Coronary artery (tissue), 2 donors: ENCODE data around the gene CACNB3.
"Not testable (repeated sequence)": the region's sequence is repeated elsewhere in the genome, so short reads cannot be mapped to it uniquely, and the experiment has no call there.

Source experiments
- DNase-seq: peaks from one replicate; pipeline ENCODE4 v3.0.0-alpha.2; 2017; ENCODE audit warnings: low spot score
- H3K27ac ChIP-seq, 2 donors: fragments of 200-600 bp; sonication (generic); one replicate each; pipeline ENCODE4 v1.5.1; 2016 to 2019
- H3K4me3 ChIP-seq: fragments of 200-600 bp; sonication (generic); 2 replicates; pipeline ENCODE4 v1.5.1; 2016; ENCODE audit warnings: mild to moderate bottlenecking, moderate library complexity
- TF ChIP-seq, protein P1 (sequence below): fragments of 200-600 bp; sonication (generic); IDR thresholded peaks from one replicate; pipeline ENCODE4 v1.5.1; 2019; ENCODE audit warnings: antibody characterized with exemption

CACNB3 gene

DNA sequence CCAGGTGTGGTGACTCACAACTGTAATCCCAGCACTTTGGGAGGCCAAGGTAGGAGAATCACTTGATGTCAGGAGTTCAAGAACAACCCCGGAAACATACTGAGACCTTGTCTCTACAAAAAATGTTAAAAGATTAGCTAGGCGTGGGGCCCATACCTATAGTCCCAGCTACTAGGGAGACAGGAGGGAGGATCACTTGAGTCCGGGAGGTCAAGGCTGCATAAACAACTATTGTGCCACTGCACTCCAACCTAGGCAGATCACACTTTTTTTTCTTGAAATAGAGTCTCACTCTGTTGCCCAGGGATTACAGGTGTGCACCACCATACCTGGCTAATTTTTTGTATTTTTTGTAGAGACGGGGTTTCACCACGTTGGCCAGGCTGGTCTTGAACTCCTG lies 41.3 kb downstream of the CACNB3 start:
- TF ChIP-seq, protein P1, sequence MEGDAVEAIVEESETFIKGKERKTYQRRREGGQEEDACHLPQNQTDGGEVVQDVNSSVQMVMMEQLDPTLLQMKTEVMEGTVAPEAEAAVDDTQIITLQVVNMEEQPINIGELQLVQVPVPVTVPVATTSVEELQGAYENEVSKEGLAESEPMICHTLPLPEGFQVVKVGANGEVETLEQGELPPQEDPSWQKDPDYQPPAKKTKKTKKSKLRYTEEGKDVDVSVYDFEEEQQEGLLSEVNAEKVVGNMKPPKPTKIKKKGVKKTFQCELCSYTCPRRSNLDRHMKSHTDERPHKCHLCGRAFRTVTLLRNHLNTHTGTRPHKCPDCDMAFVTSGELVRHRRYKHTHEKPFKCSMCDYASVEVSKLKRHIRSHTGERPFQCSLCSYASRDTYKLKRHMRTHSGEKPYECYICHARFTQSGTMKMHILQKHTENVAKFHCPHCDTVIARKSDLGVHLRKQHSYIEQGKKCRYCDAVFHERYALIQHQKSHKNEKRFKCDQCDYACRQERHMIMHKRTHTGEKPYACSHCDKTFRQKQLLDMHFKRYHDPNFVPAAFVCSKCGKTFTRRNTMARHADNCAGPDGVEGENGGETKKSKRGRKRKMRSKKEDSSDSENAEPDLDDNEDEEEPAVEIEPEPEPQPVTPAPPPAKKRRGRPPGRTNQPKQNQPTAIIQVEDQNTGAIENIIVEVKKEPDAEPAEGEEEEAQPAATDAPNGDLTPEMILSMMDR, result no peak
- H3K27ac ChIP-seq, result no peak overlapping the region
- no peak for DNase-seq
- H3K4me3 ChIP-seq, result no peak overlapping the region

DNA sequence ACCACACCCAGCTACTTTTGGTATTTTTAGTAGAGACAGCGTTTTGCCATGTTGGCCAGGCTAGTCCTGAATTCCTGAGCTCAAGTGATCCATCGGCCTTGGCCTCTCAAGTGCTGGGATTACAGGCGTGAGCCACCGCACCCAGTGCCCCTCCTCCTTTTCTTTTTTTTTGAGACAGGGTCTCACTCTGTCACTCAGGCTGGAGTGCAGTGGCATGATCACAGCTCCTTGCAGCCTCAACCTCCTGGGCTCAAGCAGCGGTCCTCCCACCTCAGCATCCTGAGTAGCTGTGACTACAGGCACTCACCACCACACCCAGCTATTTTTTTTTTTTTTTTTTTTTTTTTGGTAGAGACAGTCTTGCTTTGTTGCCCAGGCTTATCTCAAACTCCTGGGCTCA lies 41.9 kb downstream of the CACNB3 start:
- H3K27ac ChIP-seq, DNase-seq, H3K4me3 ChIP-seq: not testable (repeated sequence)

DNA sequence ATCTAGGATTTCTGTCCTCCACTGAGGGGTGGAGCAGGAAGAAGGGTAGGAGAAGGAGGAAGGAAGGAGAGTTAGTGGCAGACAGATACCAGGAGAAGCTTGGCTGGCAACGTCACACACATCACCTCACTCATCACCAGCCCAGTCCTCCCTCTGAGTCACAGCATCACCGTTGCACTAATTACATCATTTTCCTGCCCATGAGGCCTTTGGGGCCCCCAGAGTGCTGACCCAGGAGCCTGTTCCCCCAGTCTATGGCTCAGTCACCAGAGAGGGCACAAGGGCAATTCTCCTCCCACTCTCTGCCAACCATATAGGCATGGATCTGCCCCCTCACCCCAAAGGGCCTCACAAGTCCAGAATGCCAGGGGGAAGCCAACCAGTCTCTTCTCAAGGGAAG lies 42.8 kb downstream of the CACNB3 start:
- Histone ChIP-seq H3K4me3 (no peak overlapping the region), H3K27ac (no peak overlapping the region)
- TF ChIP-seq, protein P1, result no peak
- DNase-seq, result no peak

DNA sequence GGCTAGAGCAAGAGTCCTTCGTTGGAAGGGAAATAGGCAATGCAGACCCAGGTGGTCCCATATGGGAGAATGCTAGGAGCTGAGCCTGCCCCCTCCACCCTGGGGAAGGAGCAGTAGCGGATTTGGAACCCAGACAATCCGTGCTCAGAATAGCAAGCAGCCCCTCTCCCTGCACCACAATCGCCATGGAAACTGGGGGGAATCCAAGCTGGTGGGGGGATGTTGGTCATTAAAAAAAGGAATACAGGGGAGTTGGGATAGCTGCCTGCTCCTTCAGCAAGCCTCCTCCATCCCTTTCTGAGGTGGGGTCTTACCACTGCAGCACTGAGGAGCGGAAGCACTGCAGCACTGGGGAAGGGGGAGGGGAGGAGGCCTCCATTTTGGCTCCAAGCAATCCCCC lies 44.5 kb downstream of the CACNB3 start:
- no peak overlapping the region for H3K27ac ChIP-seq
- H3K4me3 ChIP-seq, result no peak overlapping the region
- TF ChIP-seq, protein P1, result no peak
- no peak for DNase-seq

DNA sequence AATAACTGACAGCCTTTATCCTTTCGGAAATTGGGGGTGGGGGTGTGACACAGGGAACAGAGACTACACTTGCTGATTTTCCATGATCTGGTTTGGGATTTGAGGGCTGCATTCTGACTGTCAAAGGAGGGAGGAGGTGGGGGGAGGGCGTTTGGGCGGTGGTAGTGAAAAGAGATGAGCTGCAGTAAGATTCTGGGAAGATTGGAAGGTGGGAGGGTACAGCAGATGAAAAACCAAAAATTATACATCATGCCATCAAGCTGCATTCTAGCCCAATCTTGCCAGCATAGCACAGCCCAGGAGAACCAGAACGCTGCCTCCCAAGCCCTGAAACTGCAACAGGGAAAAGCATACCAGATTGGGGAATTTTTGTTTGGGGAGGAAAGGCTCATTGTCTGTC lies 45.0 kb downstream of the CACNB3 start:
- Histone ChIP-seq H3K4me3 (no peak overlapping the region), H3K27ac (no peak overlapping the region)
- TF ChIP-seq, protein P1, result no peak
- no peak for DNase-seq

DNA sequence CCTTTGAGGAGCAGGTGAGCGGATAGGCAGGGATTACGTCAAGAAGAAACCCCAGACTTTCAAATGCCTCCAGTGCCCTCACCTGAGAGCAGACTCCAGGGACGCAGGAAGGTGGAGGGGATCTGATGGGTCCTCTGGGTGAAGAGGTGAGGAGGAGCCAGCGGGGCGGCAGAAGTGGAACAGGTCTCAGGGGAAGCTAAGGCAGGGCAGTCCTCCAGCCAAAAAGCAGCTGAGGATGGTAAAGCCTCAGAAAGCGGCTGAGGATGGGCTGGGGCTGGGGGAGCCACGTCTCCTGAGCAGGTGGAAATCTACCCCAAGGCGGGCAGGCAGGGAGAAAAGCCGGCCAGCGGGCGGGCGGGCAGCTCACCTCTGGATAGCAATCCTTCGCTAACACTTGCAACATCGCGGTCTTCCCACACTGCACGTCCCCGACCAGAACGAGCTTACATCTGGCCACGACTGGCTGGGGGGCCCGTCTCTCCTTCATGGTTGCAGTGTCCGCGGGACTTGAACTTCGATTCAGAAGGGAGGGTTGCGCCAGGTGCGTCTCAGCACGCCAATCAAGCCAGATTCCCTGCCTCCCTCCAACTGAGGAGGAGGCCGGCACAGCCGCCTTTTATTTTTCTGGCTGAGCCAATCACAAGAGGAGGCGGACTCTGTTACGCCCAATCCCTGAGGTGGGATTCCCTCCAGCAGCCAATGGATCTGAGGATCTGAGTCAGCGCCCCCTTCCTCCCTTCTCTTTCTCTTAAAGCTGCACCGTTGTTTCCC lies 47.2 kb downstream of the CACNB3 start, which contains the start of gene RND1:
RND1 (minus strand) TSS at position 590 of the 771 bp plus-strand sequence; CDS start at position 487, 103 bp downstream.
- DNase-seq, result peak; percentile 92
- H3K27ac ChIP-seq, result peak within 1 kb of the TSS in 1 of 2 donors; percentile 17
- peak within 1 kb of the TSS; percentile 82 for H3K4me3 ChIP-seq
- TF ChIP-seq, protein P1, result no peak

DNA sequence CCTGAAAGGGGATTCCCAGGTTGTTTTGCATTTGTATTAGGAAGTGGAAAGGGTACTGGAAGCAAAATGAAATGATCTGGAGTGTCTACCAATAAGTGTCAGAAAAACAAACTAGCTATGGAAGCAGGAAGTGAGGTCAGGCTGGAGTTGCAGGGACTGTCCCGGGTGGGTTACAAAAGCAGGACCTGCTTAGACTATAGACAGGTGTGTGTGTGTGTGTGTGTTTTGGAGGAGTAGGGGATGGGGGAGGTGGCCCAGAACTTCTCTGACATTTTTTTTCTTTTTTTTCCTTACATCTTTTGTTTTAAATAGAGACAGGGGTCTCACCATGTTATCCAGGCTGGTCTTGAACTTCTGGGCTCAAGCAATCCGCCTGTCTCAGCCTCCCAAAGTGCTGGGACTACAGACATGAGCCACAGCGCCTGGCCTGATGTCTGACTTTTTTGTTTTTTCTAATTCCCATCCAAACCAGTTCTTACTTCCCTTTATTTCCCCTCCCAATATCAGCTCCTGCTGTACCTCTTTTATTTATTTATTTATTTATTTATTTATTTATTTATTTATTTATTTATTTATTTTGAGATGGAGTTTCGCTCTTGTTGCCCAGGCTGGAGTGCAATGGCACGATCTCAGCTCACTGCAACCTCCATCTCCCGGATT lies 47.9 kb downstream of the CACNB3 start:
- TF ChIP-seq, protein P1, result no peak
- Histone ChIP-seq H3K4me3 (peak overlapping the region; percentile 82), H3K27ac (peak overlapping the region in 1 of 2 donors; percentile 17)
- DNase-seq, result no peak
